ENCODE data around the gene NUDT16L1. TPM values are rescaled to one million over a fixed set of nuclear protein-coding genes. Genes with fewer than 3 reads are reported as not detected.
A peak's percentile ranks its signal among the peaks of the same experiment; 100 is the strongest.
"Not testable (repeated sequence)": the region's sequence is repeated elsewhere in the genome, so short reads cannot be mapped to it uniquely, and the experiment has no call there.

Gene NUDT16L1
- 10 to 100 TPM; 32.6 to 36.2 TPM for total RNA-seq

- H3K4me1 Mint-ChIP-seq (ENCODE audit: low read depth), result peaks cover 17% of the 10 kb centered on the region
- POLR2A ChIA-PET, result interaction anchor here (1.3 to 2.6 kb wide), 4 partner anchors 12 to 49 kb away, joined by 3 to 10 read pairs (median 5); partner anchors contain the start of genes ANKS3 and DNAAF8
- H3K4me3 Mint-ChIP-seq, result peak within 1 kb of the TSS; percentile 80
- no peaks in the 10 kb centered on the region for H3K9me3 Mint-ChIP-seq (ENCODE audit: insufficient read depth)
- peak; percentile 94 for ATAC-seq
- no peaks in the 10 kb centered on the region for H3K27me3 Mint-ChIP-seq (ENCODE audit: low read depth)
- peak; percentile 97 for DNase-seq
- CTCF ChIA-PET, result interaction anchor here (1.1 kb wide), 1 partner anchor 42 kb away, joined by 4 read pairs; no protein-coding TSS in a partner anchor
- H3K27ac Mint-ChIP-seq, result peak within 1 kb of the TSS; percentile 89
- H3K36me3 Mint-ChIP-seq (ENCODE audit: low read depth), result peaks cover 16% of the 10 kb centered on the region
These were observed at the start of gene NUDT16L1 for GRCh38 chr16:4693296-4693955. Gene NUDT16L1 (plus strand): TSS chr16:4693562. CDS start chr16:4693727, 165 bp downstream.

GRCh38 chr16:4646773-4647643 lies 46.4 kb upstream of the NUDT16L1 start:
- Mint-ChIP-seq H3K27ac (peak overlapping the region; percentile 23), H3K36me3 (ENCODE audit: low read depth) (peaks cover 29% of the 10 kb centered on the region), H3K4me1 (ENCODE audit: low read depth) (peaks cover 49% of the 10 kb centered on the region), H3K4me3 (no peak overlapping the region), H3K27me3 (ENCODE audit: low read depth) (no peaks in the 10 kb centered on the region), H3K9me3 (ENCODE audit: insufficient read depth) (no peaks in the 10 kb centered on the region)
- ChIA-PET CTCF (interaction anchor here (0.8 kb wide), 1 partner anchor 14 kb away, joined by 4 read pairs; no protein-coding TSS in a partner anchor), POLR2A (no interaction called here)
- ATAC-seq (peak; percentile 41), DNase-seq (peak; percentile 54)

DNA sequence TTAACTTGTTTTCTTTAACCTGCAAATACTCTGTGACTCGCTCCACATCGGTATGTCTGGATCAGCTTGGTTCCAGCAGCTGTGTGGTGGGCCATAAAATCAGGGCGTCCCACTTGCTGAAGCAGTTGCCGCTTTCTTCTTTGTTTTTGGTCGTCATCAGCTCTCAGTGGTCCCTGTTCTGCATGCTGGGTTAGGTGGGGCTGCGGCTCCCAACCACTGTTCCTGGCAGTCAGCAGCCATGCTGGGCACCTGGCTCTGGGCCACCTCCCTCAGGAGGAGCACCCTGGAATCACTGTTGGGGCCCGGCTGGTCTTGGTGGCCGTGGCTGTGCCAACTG lies 45.8 kb upstream of the NUDT16L1 start:
- H3K27me3 Mint-ChIP-seq (ENCODE audit: low read depth), result no peaks in the 10 kb centered on the region
- ATAC-seq (peak; percentile 21), DNase-seq (peak; percentile 26)
- H3K4me1 Mint-ChIP-seq (ENCODE audit: low read depth), result peaks cover 49% of the 10 kb centered on the region
- H3K4me3 Mint-ChIP-seq, result no peak overlapping the region
- H3K36me3 Mint-ChIP-seq (ENCODE audit: low read depth), result peaks cover 29% of the 10 kb centered on the region
- peak overlapping the region; percentile 23 for H3K27ac Mint-ChIP-seq
- no peaks in the 10 kb centered on the region for H3K9me3 Mint-ChIP-seq (ENCODE audit: insufficient read depth)
- CTCF ChIA-PET, result interaction anchor here (0.8 kb wide), 1 partner anchor 14 kb away, joined by 4 read pairs; no protein-coding TSS in a partner anchor
- POLR2A ChIA-PET, result no interaction called here

GRCh38 chr16:4648917-4649316 lies 44.4 kb upstream of the NUDT16L1 start:
- no peaks in the 10 kb centered on the region for H3K27me3 Mint-ChIP-seq (ENCODE audit: low read depth)
- CTCF ChIA-PET, result interaction anchor here (1.2 to 2.5 kb wide), 3 partner anchors 12 to 141 kb away, joined by 3 to 18 read pairs (median 7); no protein-coding TSS in a partner anchor
- POLR2A ChIA-PET, result no interaction called here
- peaks cover 48% of the 10 kb centered on the region for H3K4me1 Mint-ChIP-seq (ENCODE audit: low read depth)
- no peaks in the 10 kb centered on the region for H3K9me3 Mint-ChIP-seq (ENCODE audit: insufficient read depth)
- DNase-seq (peak; percentile 39), ATAC-seq (no peak)
- H3K27ac Mint-ChIP-seq, result peak overlapping the region; percentile 75
- peak overlapping the region; percentile 57 for H3K4me3 Mint-ChIP-seq
- H3K36me3 Mint-ChIP-seq (ENCODE audit: low read depth), result peaks cover 33% of the 10 kb centered on the region

- POLR2A ChIA-PET, result interaction anchor here (0.7 to 1.7 kb wide), 3 partner anchors 27 to 155 kb away, joined by 3 to 5 read pairs (median 3); no protein-coding TSS in a partner anchor
- peak; percentile 48 for DNase-seq
- ATAC-seq, result peak; percentile 25
- H3K27me3 Mint-ChIP-seq (ENCODE audit: low read depth), result no peaks in the 10 kb centered on the region
- CTCF ChIA-PET, result interaction anchor here (0.7 to 2.5 kb wide), 15 partner anchors 9 to 248 kb away, joined by 3 to 18 read pairs (median 4); partner anchors contain the start of gene MGRN1
- H3K36me3 Mint-ChIP-seq (ENCODE audit: low read depth), result peaks cover 38% of the 10 kb centered on the region
- no peaks in the 10 kb centered on the region for H3K9me3 Mint-ChIP-seq (ENCODE audit: insufficient read depth)
- peak overlapping the region; percentile 37 for H3K27ac Mint-ChIP-seq
- H3K4me1 Mint-ChIP-seq (ENCODE audit: low read depth), result peaks cover 52% of the 10 kb centered on the region
- H3K4me3 Mint-ChIP-seq, result no peak overlapping the region
These were observed 43.5 kb upstream of the NUDT16L1 start for GRCh38 chr16:4649744-4650442.

- H3K36me3 Mint-ChIP-seq (ENCODE audit: low read depth), result peaks cover 37% of the 10 kb centered on the region
- DNase-seq (peak; percentile 77), ATAC-seq (peak; percentile 66)
- POLR2A ChIA-PET, result interaction anchor here (0.6 to 1.7 kb wide), 3 partner anchors 26 to 324 kb away, joined by 3 to 5 read pairs (median 4); no protein-coding TSS in a partner anchor
- peak overlapping the region; percentile 20 for H3K27ac Mint-ChIP-seq
- not testable (repeated sequence) for H3K27me3 Mint-ChIP-seq (ENCODE audit: low read depth); H3K9me3 Mint-ChIP-seq (ENCODE audit: insufficient read depth); H3K4me3 Mint-ChIP-seq
- peaks cover 47% of the 10 kb centered on the region for H3K4me1 Mint-ChIP-seq (ENCODE audit: low read depth)
- CTCF ChIA-PET, result interaction anchor here (0.7 to 2.5 kb wide), 15 partner anchors 9 to 248 kb away, joined by 3 to 18 read pairs (median 4); partner anchors contain the start of gene MGRN1
These were observed 42.8 kb upstream of the NUDT16L1 start for GRCh38 chr16:4650443-4651074.

DNA sequence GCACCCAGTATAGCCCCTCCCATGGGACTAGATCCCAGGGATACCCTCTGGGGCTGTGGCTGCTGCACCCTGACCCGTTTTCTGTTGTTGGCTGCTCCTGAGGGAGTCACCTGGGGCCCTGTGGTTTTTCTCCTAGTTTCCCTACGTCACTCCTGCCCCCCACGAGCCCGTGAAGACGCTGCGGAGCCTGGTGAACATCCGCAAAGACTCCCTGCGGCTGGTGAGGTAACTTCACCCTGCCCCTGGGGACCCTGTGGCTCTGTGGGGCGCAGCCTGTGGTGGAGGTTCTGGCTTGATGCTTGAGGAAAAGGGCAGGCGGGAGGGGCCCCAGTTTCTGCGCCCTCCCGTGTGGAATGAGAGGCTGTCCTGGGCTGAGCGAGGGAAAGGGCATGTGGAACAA lies 41.5 kb upstream of the NUDT16L1 start:
- no peak for DNase-seq
- Mint-ChIP-seq H3K4me1 (ENCODE audit: low read depth) (peaks cover 36% of the 10 kb centered on the region), H3K36me3 (ENCODE audit: low read depth) (peaks cover 40% of the 10 kb centered on the region), H3K27ac (no peak overlapping the region), H3K27me3 (ENCODE audit: low read depth) (no peaks in the 10 kb centered on the region), H3K9me3 (ENCODE audit: insufficient read depth) (no peaks in the 10 kb centered on the region), H3K4me3 (no peak overlapping the region)
- CTCF ChIA-PET, result interaction anchor here (0.9 to 1.1 kb wide), 2 partner anchors 9 to 16 kb away, joined by 3 read pairs; no protein-coding TSS in a partner anchor
- ATAC-seq, result no peak
- POLR2A ChIA-PET, result no interaction called here

DNA sequence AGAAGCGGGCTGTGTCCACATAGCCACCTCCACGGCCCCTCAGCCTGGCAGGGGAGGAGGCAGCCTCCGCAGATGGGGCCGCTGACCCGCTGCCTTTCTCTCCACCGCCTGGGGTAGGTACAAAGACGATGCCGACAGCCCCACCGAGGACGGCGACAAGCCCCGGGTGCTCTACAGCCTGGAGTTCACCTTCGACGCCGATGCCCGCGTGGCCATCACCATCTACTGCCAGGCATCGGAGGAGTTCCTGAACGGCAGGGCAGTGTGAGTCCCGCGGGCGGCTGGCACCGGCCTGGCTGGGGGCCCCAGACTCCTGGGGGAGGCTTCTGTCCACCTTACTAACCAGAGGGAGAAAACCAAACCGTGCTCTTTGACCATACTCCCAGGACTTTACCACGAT lies 40.8 kb upstream of the NUDT16L1 start:
- DNase-seq, result no peak
- Mint-ChIP-seq H3K4me3 (no peak overlapping the region), H3K9me3 (ENCODE audit: insufficient read depth) (no peaks in the 10 kb centered on the region), H3K4me1 (ENCODE audit: low read depth) (peaks cover 29% of the 10 kb centered on the region), H3K27ac (no peak overlapping the region), H3K27me3 (ENCODE audit: low read depth) (no peaks in the 10 kb centered on the region), H3K36me3 (ENCODE audit: low read depth) (peaks cover 35% of the 10 kb centered on the region)
- ATAC-seq, result no peak
- ChIA-PET POLR2A (no interaction called here), CTCF (no interaction called here)

DNA sequence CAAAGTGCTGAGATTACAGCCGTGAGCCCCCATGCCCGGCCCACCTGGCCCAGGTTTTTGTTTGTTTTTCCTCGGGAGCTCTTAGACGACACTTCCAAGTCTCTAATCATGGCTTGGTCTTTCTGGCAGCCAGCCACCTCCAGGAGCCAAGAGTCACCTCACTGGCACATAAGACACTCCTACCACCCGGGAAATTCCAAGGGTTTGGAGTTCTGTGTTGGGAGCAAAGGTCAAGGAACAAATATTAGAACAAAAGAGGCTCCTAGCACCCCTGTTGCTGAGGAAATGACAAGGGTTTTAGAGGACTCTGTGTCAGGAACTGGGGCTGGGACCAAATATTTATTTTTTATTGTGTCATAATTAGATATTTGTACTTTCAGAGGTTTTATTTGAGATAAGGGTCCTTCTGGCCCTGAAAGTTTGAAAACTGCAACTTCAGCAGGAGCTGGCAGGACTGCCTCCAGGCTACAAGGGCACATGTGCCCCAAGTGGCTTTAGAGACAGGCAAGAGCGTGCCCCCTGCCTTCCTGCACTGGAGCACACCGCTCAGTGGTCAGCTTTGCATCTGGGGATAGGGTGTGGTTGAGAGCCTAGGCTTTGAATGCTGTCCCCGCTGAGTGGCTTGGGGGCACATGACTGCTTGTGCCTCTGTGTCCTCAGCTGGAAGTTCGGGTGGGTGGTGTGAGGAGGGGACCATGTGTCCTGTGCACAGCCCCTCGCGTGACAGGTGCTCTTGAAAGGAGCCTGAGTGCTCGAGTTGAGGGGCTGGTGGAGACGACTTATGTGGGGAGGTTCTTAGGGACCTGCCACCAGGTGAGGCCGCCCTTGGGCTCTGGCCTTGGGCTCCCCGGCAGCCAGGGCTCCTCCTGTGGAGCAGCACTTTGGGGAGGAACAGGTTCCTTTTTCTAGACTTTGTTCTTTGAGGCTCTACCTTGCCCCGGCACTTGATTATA lies 39.1 kb upstream of the NUDT16L1 start:
- no peaks in the 10 kb centered on the region for H3K27me3 Mint-ChIP-seq (ENCODE audit: low read depth)
- POLR2A ChIA-PET, result no interaction called here
- H3K27ac Mint-ChIP-seq, result peak overlapping the region; percentile 34
- H3K4me3 Mint-ChIP-seq, result no peak overlapping the region
- ATAC-seq (no peak), DNase-seq (no peak)
- CTCF ChIA-PET, result no interaction called here
- H3K9me3 Mint-ChIP-seq (ENCODE audit: insufficient read depth), result no peaks in the 10 kb centered on the region
- peaks cover 29% of the 10 kb centered on the region for H3K4me1 Mint-ChIP-seq (ENCODE audit: low read depth)
- H3K36me3 Mint-ChIP-seq (ENCODE audit: low read depth), result peaks cover 34% of the 10 kb centered on the region

GRCh38 chr16:4654964-4655590 lies 38.3 kb upstream of the NUDT16L1 start:
- Mint-ChIP-seq H3K27ac (no peak overlapping the region), H3K36me3 (ENCODE audit: low read depth) (peaks cover 34% of the 10 kb centered on the region), H3K9me3 (ENCODE audit: insufficient read depth) (no peaks in the 10 kb centered on the region), H3K4me1 (ENCODE audit: low read depth) (peaks cover 30% of the 10 kb centered on the region), H3K27me3 (ENCODE audit: low read depth) (no peaks in the 10 kb centered on the region), H3K4me3 (no peak overlapping the region)
- ChIA-PET CTCF (no interaction called here), POLR2A (no interaction called here)
- ATAC-seq (no peak), DNase-seq (no peak)

Measured in activated CD8-positive, alpha-beta T cell treated with anti-CD3 and anti-CD28 coated beads, Interleukin-2, amount 10 ng/mL, durations not matched to agents 7 days and 5 days (primary cell).